ENCODE data around the gene MBOAT1.

GRCh38 chr6:20110478-20110877, 101.8 kb downstream of the MBOAT1 start:
- TF ChIP-seq CTCF (IDR thresholded peaks at IDR 0.05; ENCODE audit: poor library complexity) (no peak), EZH2 (IDR thresholded peaks at IDR 0.05; ENCODE audit: borderline replicate concordance) (no peak)

Data from hepatocyte (in vitro differentiated cells).